Activated B cell treated with CpG ODN at 0.5 μM for 24 hours (primary cell): ENCODE measurements around the gene SLC44A2. TPM values are rescaled to one million over a fixed set of nuclear protein-coding genes. Genes with fewer than 3 reads are reported as not detected.

Experiments
- ATAC-seq: fragments of 200-7000 bp; cut with Tn5 transposase; one replicate; pipeline ENCODE4 v1.10.0; 2021; ENCODE audit warnings: low read depth, mild to moderate bottlenecking, moderate library complexity
- CTCF ChIA-PET: fragments of 350-600 bp; sonication (Branson Sonifier 250); formaldehyde crosslinking; loops from one replicate; lab custom pipeline; 2021; ENCODE audit warnings: antibody characterized with exemption; lab: Charles Lee
- POLR2A ChIA-PET: fragments of 350-600 bp; sonication (Branson Sonifier 250); formaldehyde crosslinking; loops from one replicate; lab custom pipeline; 2021; ENCODE audit warnings: antibody characterized with exemption; lab: Charles Lee
- DNase-seq: peaks from one replicate; pipeline ENCODE4 v3.0.0; 2022
- H3K27ac Mint-ChIP-seq: one replicate; pipeline ENCODE4 v1.8.0; 2020; ENCODE audit warnings: mixed read lengths
- H3K27me3 Mint-ChIP-seq: one replicate; pipeline ENCODE4 v1.8.0; 2021; ENCODE audit warnings: mixed read lengths
- H3K36me3 Mint-ChIP-seq: one replicate; pipeline ENCODE4 v1.8.0; 2021; ENCODE audit warnings: low read depth, mixed read lengths
- H3K4me1 Mint-ChIP-seq: one replicate; pipeline ENCODE4 v1.8.0; 2021; ENCODE audit warnings: mixed read lengths
- H3K4me3 Mint-ChIP-seq: one replicate; pipeline ENCODE4 v1.8.0; 2020; ENCODE audit warnings: mild to moderate bottlenecking, mixed read lengths
- H3K9me3 Mint-ChIP-seq: one replicate; pipeline ENCODE4 v1.8.0; 2020; ENCODE audit warnings: mixed read lengths
- CTCF ChIP-seq: fragments of 200-600 bp; IDR thresholded peaks from one replicate; pipeline ENCODE4 v1.8.0; 2022; ENCODE audit warnings: antibody characterized with exemption, mild to moderate bottlenecking
- intact Hi-C: fragments of 100-400 bp; cut with micrococcal nuclease; formaldehyde crosslinking; loops from one replicate; pipeline ENCODE4 v1.15.1; 2024
- total RNA-seq: library from RNA; stranded (reverse); gene quantifications from 2 replicates; pipeline ENCODE4 v1.2.3, GENCODE V29; 2022

Gene SLC44A2
- total RNA-seq, 1 donor from 2014 or later, result 213 TPM

GRCh38 chr19:10593148-10593547 lies 32.2 kb upstream of the SLC44A2 start:
- Mint-ChIP-seq H3K4me1 (peaks cover 39% of the 10 kb centered on the region), H3K27me3 (no peaks in the 10 kb centered on the region), H3K9me3 (no peaks in the 10 kb centered on the region), H3K36me3 (no peaks in the 10 kb centered on the region), H3K4me3 (no peak overlapping the region), H3K27ac (no peak overlapping the region)
- ChIA-PET CTCF (interaction anchor here (0.9 to 1.3 kb wide), 3 partner anchors 11 to 190 kb away, joined by 3 read pairs; partner anchors contain the start of gene CDC37), POLR2A (interaction anchor here (4.4 kb wide), 1 partner anchor 11 kb away, joined by 36 read pairs; no protein-coding TSS in a partner anchor)
- intact Hi-C loops, result no loop called here
- no peak for TF ChIP-seq CTCF
- ATAC-seq (no peak), DNase-seq (no peak)

DNA sequence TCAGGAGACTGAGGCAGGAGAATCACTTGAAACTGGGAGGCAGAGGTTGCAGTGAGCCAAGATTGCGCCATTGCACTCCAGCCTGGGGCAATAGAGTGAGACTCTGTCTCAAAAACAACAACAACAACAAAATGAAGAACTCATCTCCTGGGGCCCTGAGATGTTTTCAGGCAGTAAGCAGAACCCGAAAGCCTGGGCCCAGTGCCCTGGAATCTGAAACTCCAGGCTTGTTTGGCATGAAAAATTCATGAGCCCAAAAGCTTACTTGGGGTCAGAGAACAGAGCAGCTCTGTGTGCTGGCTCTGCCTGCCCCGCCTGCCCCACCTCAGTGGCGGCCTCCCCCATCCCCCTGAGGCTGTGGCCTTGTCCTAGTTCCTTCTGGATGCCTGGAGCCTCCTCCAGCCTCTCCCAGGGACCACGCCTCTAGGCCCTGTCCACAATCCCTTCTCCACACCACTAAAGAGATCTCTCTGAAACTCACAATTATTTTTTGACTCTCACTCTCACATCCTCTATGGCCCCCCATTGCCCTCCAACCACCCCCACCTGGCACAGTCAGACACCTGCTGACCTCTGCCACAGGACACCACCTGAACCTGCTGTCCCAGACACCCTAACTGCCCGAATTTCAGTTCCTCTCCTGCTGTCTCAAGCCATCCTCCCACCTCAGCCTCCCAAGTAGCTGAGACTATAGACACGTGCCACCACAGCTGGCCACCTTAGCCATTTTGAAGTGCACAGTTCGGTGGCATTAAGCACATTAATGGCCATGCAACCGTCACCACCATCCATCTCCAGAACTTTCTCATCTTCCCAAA lies 31.3 kb upstream of the SLC44A2 start:
- TF ChIP-seq CTCF, result no peak
- peaks cover 39% of the 10 kb centered on the region for H3K4me1 Mint-ChIP-seq
- no peak for DNase-seq
- H3K36me3 Mint-ChIP-seq, result no peaks in the 10 kb centered on the region
- intact Hi-C loops, result no loop called here
- peak; percentile 51 for ATAC-seq
- H3K27ac Mint-ChIP-seq, result peak overlapping the region; percentile 74
- no peaks in the 10 kb centered on the region for H3K9me3 Mint-ChIP-seq
- H3K4me3 Mint-ChIP-seq, result peak overlapping the region; percentile 58
- H3K27me3 Mint-ChIP-seq, result no peaks in the 10 kb centered on the region
- CTCF ChIA-PET, result interaction anchor here (1.0 to 2.4 kb wide), 4 partner anchors 11 to 191 kb away, joined by 3 to 13 read pairs (median 6); partner anchors contain the start of gene CDC37
- POLR2A ChIA-PET, result interaction anchor here (0.6 to 4.4 kb wide), 2 partner anchors 10 to 24 kb away, joined by 3 to 36 read pairs; no protein-coding TSS in a partner anchor

- H3K27ac Mint-ChIP-seq, result peak overlapping the region; percentile 12
- DNase-seq (no peak), ATAC-seq (no peak)
- peaks cover 42% of the 10 kb centered on the region for H3K4me1 Mint-ChIP-seq
- no peak for TF ChIP-seq CTCF
- ChIA-PET POLR2A (interaction anchor here (0.5 to 1.0 kb wide), 3 partner anchors 10 to 96 kb away, joined by 3 to 6 read pairs (median 3); no protein-coding TSS in a partner anchor), CTCF (interaction anchor here (6.0 kb wide), 1 partner anchor 19 kb away, joined by 42 read pairs; no protein-coding TSS in a partner anchor)
- no peaks in the 10 kb centered on the region for H3K27me3 Mint-ChIP-seq
- intact Hi-C loops, result no loop called here
- peaks cover 10% of the 10 kb centered on the region for H3K36me3 Mint-ChIP-seq
- no peak overlapping the region for H3K4me3 Mint-ChIP-seq
- no peaks in the 10 kb centered on the region for H3K9me3 Mint-ChIP-seq
Observed at GRCh38 chr19:10600149-10600548, 25.2 kb upstream of the SLC44A2 start.

- ATAC-seq, result no peak
- Mint-ChIP-seq H3K9me3 (no peaks in the 10 kb centered on the region), H3K4me3 (peak overlapping the region; percentile 63), H3K4me1 (peaks cover 36% of the 10 kb centered on the region), H3K27ac (peak overlapping the region; percentile 71), H3K36me3 (peaks cover 10% of the 10 kb centered on the region), H3K27me3 (no peaks in the 10 kb centered on the region)
- CTCF ChIA-PET, result interaction anchor here (6.0 to 6.6 kb wide), 2 partner anchors 21 to 43 kb away, joined by 40 to 42 read pairs; no protein-coding TSS in a partner anchor
- no peak for TF ChIP-seq CTCF
- POLR2A ChIA-PET, result interaction anchor here (0.5 to 5.6 kb wide), 21 partner anchors 8 to 500 kb away, joined by 3 to 45 read pairs (median 6); partner anchors contain the start of genes CARM1, CDKN2D, DNM2 and ICAM1
- intact Hi-C loops, result loop anchor here (1.0 to 2.0 kb wide), 2 partner anchors 36 to 233 kb away; partner anchors contain the start of gene KRI1
- no peak for DNase-seq
Observed at GRCh38 chr19:10601999-10602329, 23.4 kb upstream of the SLC44A2 start.
